Osteoblast (primary cell): Measurements from ENCODE around the gene SIMC1. TPM values are rescaled to one million over a fixed set of nuclear protein-coding genes. Genes with fewer than 3 reads are reported as not detected.

Experiments used
- DNase-seq: peaks from one replicate; pipeline ENCODE4 v3.0.0; 2011; ENCODE audit warnings: low spot score, mixed read lengths; ENCODE audit not compliant: insufficient read length; ENCODE audit errors: missing footprints
- H2AFZ ChIP-seq: 2 replicates; pipeline ENCODE4 v1.6.0; 2011; ENCODE audit warnings: mild to moderate bottlenecking, low read length
- H3K27ac ChIP-seq: 2 replicates; pipeline ENCODE4 v1.5.1; 2011; ENCODE audit warnings: mild to moderate bottlenecking, low read depth, low read length, moderate library complexity
- H3K27me3 ChIP-seq: 2 replicates; pipeline ENCODE4 v1.6.0; 2012; ENCODE audit warnings: mild to moderate bottlenecking, control low read depth, inconsistent platforms, low read length, moderate library complexity; ENCODE audit not compliant: insufficient read depth
- H3K36me3 ChIP-seq: 2 replicates; pipeline ENCODE4 v1.5.1; 2011; ENCODE audit warnings: mild to moderate bottlenecking, low read length, control low read depth, moderate library complexity; ENCODE audit not compliant: insufficient read depth
- H3K4me1 ChIP-seq: 2 replicates; pipeline ENCODE4 v1.5.1; 2011; ENCODE audit warnings: mild to moderate bottlenecking, low read length, control low read depth, moderate library complexity; ENCODE audit not compliant: insufficient read depth
- H3K4me2 ChIP-seq: 2 replicates; pipeline ENCODE4 v1.6.0; 2011; ENCODE audit warnings: mild to moderate bottlenecking, low read length; ENCODE audit not compliant: insufficient read depth
- H3K4me3 ChIP-seq: fragments of 200-600 bp; sonication (generic); 3 replicates; pipeline ENCODE4 v1.5.1; 2012; ENCODE audit warnings: mild to moderate bottlenecking, low read length, inconsistent platforms; ENCODE audit not compliant: insufficient read depth
- H3K79me2 ChIP-seq: 2 replicates; pipeline ENCODE4 v1.6.0; 2012; ENCODE audit warnings: mild to moderate bottlenecking, low read length, control low read depth, inconsistent platforms; ENCODE audit not compliant: insufficient read depth
- H3K9me3 ChIP-seq: 2 replicates; pipeline ENCODE4 v1.5.1; 2011; ENCODE audit warnings: low read depth, low read length, control low read depth
- H4K20me1 ChIP-seq: 2 replicates; pipeline ENCODE4 v1.6.0; 2012; ENCODE audit warnings: mild to moderate bottlenecking, low read length, control low read depth; ENCODE audit not compliant: insufficient read depth
- total RNA-seq: library from RNA; depleted of rRNA; stranded (reverse); fragments of >200 nt; gene quantifications from 2 replicates; pipeline ENCODE4 v1.2.3, GENCODE V29; 2012
- TF ChIP-seq, protein P1 (sequence below): IDR thresholded peaks from 2 replicates; pipeline ENCODE4 v1.5.1; 2011; ENCODE audit warnings: mild to moderate bottlenecking, low read depth, low read length, moderate library complexity; ENCODE audit errors: extremely low read depth

SIMC1 gene
- total RNA-seq, 1 donor: 5.1 TPM

DNA sequence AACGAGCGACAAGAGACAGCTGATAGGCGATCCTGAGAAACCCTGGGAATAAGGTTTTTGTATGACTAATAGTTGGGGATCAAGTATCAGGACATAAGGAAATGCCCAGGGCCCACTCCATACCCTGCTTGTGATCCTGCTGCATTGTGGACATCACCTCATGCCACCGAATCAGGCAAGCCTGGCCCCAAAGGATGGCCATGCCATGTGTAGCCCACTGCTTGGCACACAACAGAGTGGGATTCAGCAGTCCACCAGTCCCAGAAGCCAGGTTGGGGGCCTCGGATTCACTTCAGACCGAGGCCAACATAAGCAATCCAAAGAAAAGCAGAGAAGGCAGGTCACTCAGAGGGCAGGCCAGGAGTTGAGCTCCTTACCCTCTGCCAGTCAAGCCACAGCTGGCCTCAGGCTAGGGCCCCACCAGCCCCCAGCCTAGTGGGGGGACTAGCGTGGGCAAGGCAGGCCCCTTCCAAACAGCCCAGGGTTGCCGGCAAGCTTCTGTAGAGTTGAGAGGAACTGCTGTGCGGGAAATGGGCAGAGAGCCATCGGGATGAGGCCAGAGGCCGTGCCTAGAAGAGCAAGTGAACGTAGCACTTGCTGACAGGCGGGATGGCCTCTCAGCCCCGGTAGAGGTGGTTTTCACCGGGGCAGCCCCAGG lies 145.2 kb downstream of the SIMC1 start:
- Histone ChIP-seq H3K4me2 (no peak overlapping the region), H3K4me3 (no peak overlapping the region), H4K20me1 (peaks cover 13% of the 10 kb centered on the region), H3K9me3 (no peaks in the 10 kb centered on the region), H3K27me3 (no peaks in the 10 kb centered on the region), H3K79me2 (peaks cover 35% of the 10 kb centered on the region), H2AFZ (no peak overlapping the region), H3K27ac (no peak overlapping the region), H3K4me1 (peaks cover 14% of the 10 kb centered on the region), H3K36me3 (peaks cover 40% of the 10 kb centered on the region)
- DNase-seq: no peak
- TF ChIP-seq, protein P1, sequence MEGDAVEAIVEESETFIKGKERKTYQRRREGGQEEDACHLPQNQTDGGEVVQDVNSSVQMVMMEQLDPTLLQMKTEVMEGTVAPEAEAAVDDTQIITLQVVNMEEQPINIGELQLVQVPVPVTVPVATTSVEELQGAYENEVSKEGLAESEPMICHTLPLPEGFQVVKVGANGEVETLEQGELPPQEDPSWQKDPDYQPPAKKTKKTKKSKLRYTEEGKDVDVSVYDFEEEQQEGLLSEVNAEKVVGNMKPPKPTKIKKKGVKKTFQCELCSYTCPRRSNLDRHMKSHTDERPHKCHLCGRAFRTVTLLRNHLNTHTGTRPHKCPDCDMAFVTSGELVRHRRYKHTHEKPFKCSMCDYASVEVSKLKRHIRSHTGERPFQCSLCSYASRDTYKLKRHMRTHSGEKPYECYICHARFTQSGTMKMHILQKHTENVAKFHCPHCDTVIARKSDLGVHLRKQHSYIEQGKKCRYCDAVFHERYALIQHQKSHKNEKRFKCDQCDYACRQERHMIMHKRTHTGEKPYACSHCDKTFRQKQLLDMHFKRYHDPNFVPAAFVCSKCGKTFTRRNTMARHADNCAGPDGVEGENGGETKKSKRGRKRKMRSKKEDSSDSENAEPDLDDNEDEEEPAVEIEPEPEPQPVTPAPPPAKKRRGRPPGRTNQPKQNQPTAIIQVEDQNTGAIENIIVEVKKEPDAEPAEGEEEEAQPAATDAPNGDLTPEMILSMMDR: no peak

DNA sequence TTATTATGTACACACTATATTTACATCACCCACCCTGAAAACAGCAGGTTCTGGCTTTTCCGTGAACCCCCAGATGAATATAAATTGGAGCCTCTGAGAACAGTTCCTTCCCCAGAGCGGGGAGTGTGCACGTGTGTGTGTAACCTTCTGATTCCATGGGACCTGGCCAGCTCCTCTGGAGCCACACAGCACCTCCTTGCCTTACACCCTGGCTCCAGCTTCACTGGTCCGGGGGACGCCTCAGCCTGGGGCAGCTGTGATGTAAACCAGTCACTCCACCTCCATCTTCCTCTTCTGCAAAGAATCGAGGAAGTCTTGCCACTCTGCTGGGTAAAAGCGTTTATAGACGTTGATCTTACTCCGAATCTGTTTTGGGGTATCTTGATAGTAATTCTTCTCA lies 145.7 kb downstream of the SIMC1 start:
- Histone ChIP-seq H3K4me1 (peaks cover 14% of the 10 kb centered on the region), H3K9me3 (no peaks in the 10 kb centered on the region), H3K27me3 (no peaks in the 10 kb centered on the region), H3K4me3 (no peak overlapping the region), H4K20me1 (peaks cover 13% of the 10 kb centered on the region), H3K79me2 (peaks cover 36% of the 10 kb centered on the region), H3K27ac (no peak overlapping the region), H3K36me3 (peaks cover 40% of the 10 kb centered on the region), H2AFZ (no peak overlapping the region), H3K4me2 (no peak overlapping the region)
- TF ChIP-seq, protein P1: no peak
- no peak for DNase-seq

DNA sequence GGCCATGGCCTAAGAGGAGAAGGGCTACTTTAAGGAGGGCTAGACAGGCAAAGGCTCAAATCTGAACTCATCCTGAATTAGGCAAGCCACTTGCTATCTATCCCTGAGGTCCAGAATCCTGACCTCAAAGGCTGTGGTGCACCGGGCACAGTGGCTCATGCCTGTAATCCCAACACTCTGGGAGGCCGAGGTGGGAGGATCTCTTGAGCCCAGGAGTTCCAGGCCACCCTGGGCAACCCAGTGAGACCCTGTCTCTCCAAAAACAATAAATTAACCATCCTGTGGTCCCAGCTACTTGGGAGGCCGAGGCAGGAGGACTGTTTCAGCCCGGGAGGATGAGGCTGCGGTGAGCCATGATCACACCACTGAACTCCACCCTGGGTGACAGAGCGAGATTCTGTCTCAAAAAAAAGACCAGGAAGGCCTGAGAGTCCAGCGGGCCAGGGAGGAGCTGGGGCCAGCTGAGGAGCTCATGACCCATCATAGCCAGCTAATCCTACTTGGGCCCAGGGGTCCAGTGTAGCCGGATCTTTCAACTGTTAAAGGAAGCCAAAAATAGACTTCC lies 146.2 kb downstream of the SIMC1 start:
- Histone ChIP-seq H3K4me3 (no peak overlapping the region), H3K79me2 (peaks cover 36% of the 10 kb centered on the region), H3K27me3 (no peaks in the 10 kb centered on the region), H3K9me3 (no peaks in the 10 kb centered on the region), H2AFZ (no peak overlapping the region), H3K36me3 (peaks cover 40% of the 10 kb centered on the region), H3K4me2 (no peak overlapping the region), H3K4me1 (peaks cover 15% of the 10 kb centered on the region), H4K20me1 (peaks cover 13% of the 10 kb centered on the region), H3K27ac (no peak overlapping the region)
- TF ChIP-seq, protein P1: no peak
- DNase-seq: no peak

DNA sequence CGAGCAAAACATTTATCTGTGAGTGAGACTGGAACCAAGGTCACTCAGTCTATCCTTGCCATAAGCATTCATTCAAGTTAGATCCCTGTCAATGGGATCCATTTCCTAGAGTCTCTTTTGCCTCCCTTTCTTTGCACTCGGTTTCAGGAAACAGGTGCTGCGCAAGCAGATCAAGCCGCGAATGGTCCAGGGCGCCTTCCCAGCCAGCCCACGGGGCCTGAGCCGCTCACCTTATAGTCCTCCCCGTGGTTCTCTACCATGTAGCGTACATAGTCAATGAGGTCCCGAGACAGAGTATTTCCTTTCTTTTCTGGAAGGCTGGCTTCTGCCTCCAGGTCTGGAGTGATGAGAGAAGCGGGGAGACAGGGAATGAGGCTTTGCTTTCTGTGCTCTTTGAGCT lies 146.8 kb downstream of the SIMC1 start:
- Histone ChIP-seq H3K27ac (no peak overlapping the region), H3K4me1 (peaks cover 18% of the 10 kb centered on the region), H3K4me2 (no peak overlapping the region), H4K20me1 (peaks cover 13% of the 10 kb centered on the region), H3K4me3 (no peak overlapping the region), H2AFZ (no peak overlapping the region), H3K27me3 (no peaks in the 10 kb centered on the region), H3K9me3 (no peaks in the 10 kb centered on the region), H3K79me2 (peaks cover 36% of the 10 kb centered on the region), H3K36me3 (peaks cover 40% of the 10 kb centered on the region)
- TF ChIP-seq, protein P1: no peak
- DNase-seq: no peak
